Ureter (tissue), 1 donor: Measurements from ENCODE around the gene NOB1. TPM values are rescaled to one million over a fixed set of nuclear protein-coding genes. Genes with fewer than 3 reads are reported as not detected.
"Not testable (repeated sequence)": the region's sequence is repeated elsewhere in the genome, so short reads cannot be mapped to it uniquely, and the experiment has no call there.

Experiments
- DNase-seq: peaks from one replicate; pipeline ENCODE4 v3.0.0-alpha.2; 2020; ENCODE audit warnings: low spot score
- total RNA-seq: library from RNA; stranded (reverse); gene quantifications from one replicate; pipeline ENCODE4 v1.2.4, GENCODE V29; 2023
- donor health status: DM: yes; HTN: yes; CAD: no.

Gene NOB1
- total RNA-seq, 1 donor from 2014 or later = 60.6 TPM

GRCh38 chr16:69761983-69762813 is 7.5 kb upstream of the NOB1 start, which contains the start of gene WWP2:
TSS of gene WWP2 (plus strand) at chr16:69762332. CDS start at chr16:69787011, 24,679 bp downstream.
- DNase-seq = peak; percentile 79

- DNase-seq = not testable (repeated sequence)
Observed at GRCh38 chr16:69757375-69757774, 2.6 kb upstream of the NOB1 start.

GRCh38 chr16:69756705-69757104 is 2.0 kb upstream of the NOB1 start:
- no peak for DNase-seq

- DNase-seq = no peak
Observed at GRCh38 chr16:69754143-69754468, 620 bp downstream of the NOB1 start.

GRCh38 chr16:69748694-69749345 is 5.9 kb downstream of the NOB1 start:
- DNase-seq = no peak

- no peak for DNase-seq
Observed at GRCh38 chr16:69747115-69747514, 7.6 kb downstream of the NOB1 start.

- DNase-seq = no peak
Observed at GRCh38 chr16:69745959-69746358, 8.8 kb downstream of the NOB1 start.

GRCh38 chr16:69745232-69745612 is 9.5 kb downstream of the NOB1 start:
- no peak for DNase-seq

GRCh38 chr16:69744363-69745231 is 10.1 kb downstream of the NOB1 start:
- DNase-seq = no peak

GRCh38 chr16:69741951-69742904 is 12.5 kb downstream of the NOB1 start:
- DNase-seq = peak; percentile 87

- DNase-seq = no peak
Observed at GRCh38 chr16:69741519-69741918, 13.2 kb downstream of the NOB1 start.

- DNase-seq = no peak
Observed at GRCh38 chr16:69732101-69732500, 22.6 kb downstream of the NOB1 start.

GRCh38 chr16:69731280-69731679 is 23.4 kb downstream of the NOB1 start:
- not testable (repeated sequence) for DNase-seq

GRCh38 chr16:69729030-69729429 is 25.7 kb downstream of the NOB1 start:
- DNase-seq = not testable (repeated sequence)

GRCh38 chr16:69727916-69728270 is 26.8 kb downstream of the NOB1 start:
- no peak for DNase-seq

GRCh38 chr16:69726313-69727060 is 28.2 kb downstream of the NOB1 start, which contains the start of gene NQO1:
TSS of gene NQO1 (minus strand) at chr16:69726560. CDS start at chr16:69726439, 121 bp downstream.
- peak; percentile 95 for DNase-seq

GRCh38 chr16:69725480-69726312 is 29.0 kb downstream of the NOB1 start:
- DNase-seq = no peak

- no peak for DNase-seq
Observed at GRCh38 chr16:69724981-69725479, 29.7 kb downstream of the NOB1 start.

- no peak for DNase-seq
Observed at GRCh38 chr16:69724414-69724873, 30.3 kb downstream of the NOB1 start.
